Astrocyte of the spinal cord (primary cell): ENCODE results near the gene UBE4A.

Source experiments
- DNase-seq: peaks from one replicate; pipeline ENCODE4 v3.0.0; 2011; ENCODE audit warnings: low read depth, low spot score
- H3K4me3 ChIP-seq: 2 replicates; pipeline ENCODE4 v1.5.1; 2011; ENCODE audit warnings: low read depth, mild to moderate bottlenecking, low read length, moderate library complexity
- in situ Hi-C: cut with HindIII; loops from 2 replicates; pipeline ENCODE4 v1.10.0; 2017; ENCODE audit warnings: low sequenced_read_pairs
- TF ChIP-seq, protein P1 (sequence below): IDR thresholded peaks from 2 replicates; pipeline ENCODE4 v1.5.1; 2012; ENCODE audit warnings: low read depth, mild to moderate bottlenecking, low read length, inconsistent platforms

The UBE4A gene

DNA sequence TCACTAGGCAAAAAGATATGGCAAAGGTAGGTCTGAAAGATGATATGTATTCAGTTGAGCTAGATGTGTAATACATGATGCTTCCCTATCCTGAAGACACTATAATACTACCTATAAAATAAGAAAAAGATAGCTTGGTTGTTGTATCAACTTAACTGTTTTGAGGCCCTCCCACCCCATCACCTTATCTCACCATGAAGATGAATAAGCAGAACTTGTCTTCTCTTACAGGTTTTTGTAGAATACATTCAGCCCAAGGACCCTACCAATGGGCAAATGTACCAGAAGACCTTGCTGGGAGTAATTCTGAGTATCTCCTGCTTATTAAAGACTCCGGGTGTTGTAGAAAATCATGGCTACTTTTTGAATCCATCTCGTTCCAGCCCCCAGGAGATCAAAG lies 13.9 kb downstream of the UBE4A start:
- TF ChIP-seq, protein P1, sequence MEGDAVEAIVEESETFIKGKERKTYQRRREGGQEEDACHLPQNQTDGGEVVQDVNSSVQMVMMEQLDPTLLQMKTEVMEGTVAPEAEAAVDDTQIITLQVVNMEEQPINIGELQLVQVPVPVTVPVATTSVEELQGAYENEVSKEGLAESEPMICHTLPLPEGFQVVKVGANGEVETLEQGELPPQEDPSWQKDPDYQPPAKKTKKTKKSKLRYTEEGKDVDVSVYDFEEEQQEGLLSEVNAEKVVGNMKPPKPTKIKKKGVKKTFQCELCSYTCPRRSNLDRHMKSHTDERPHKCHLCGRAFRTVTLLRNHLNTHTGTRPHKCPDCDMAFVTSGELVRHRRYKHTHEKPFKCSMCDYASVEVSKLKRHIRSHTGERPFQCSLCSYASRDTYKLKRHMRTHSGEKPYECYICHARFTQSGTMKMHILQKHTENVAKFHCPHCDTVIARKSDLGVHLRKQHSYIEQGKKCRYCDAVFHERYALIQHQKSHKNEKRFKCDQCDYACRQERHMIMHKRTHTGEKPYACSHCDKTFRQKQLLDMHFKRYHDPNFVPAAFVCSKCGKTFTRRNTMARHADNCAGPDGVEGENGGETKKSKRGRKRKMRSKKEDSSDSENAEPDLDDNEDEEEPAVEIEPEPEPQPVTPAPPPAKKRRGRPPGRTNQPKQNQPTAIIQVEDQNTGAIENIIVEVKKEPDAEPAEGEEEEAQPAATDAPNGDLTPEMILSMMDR: no peak
- no peak overlapping the region for H3K4me3 ChIP-seq
- DNase-seq: no peak
- in situ Hi-C loops: no loop called here

DNA sequence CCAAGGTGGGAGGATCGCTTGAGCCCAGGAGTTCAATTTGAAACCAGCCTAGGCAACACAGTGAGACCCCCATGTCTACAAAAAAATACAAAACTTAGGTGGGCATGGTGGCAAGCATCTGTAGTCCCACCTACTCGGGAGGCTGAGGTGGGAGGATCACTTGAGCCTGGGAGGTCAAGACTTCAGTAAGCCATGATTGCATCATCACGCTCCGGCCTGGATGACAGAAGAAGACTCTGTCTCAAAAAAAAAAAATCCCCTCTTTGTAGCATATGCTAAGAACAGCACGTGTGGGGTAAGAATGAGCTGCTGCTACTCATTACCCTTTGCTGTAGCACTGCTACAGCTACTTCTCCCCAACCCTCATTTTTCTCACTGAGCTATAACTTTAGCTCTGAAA lies 14.5 kb downstream of the UBE4A start:
- TF ChIP-seq, protein P1: no peak
- DNase-seq: no peak
- in situ Hi-C loops: no loop called here
- H3K4me3 ChIP-seq: no peak overlapping the region

DNA sequence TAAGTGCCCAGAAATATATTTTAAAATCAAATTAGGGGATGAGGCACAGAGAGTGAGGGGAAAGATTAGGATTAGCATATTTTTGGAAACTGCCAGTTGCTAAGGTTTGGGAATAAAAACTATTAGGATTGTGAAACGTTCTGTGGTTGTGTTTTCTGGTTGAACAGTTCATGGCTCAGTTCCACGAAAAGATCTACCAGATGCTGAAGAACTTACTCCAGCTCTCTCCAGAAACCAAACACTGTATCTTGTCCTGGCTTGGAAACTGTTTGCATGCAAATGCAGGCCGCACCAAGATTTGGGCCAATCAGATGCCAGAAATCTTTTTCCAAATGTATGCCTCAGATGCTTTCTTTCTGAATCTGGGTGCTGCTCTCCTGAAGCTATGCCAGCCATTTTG lies 15.3 kb downstream of the UBE4A start:
- no peak overlapping the region for H3K4me3 ChIP-seq
- in situ Hi-C loops: no loop called here
- TF ChIP-seq, protein P1: no peak
- no peak for DNase-seq

DNA sequence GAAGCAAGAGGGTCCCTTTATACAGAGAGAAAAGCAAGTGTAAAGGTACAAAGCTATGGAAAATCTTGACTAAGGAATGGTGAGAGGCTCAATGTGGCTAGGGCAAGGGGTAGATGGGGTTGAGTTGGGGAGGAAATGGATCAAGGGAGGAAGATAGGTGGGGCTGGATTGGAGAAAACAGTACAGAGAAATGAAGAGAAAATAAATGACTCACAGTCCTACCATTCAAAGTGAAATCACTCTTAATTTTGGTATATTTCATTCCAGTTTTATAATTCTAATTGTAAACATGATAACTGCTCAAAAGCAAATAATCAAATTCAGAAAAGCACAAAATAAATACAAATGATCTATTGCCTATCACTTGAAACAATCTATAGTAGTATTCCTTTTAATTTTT lies 16.6 kb downstream of the UBE4A start:
- TF ChIP-seq, protein P1: no peak
- in situ Hi-C loops: no loop called here
- DNase-seq: no peak

DNA sequence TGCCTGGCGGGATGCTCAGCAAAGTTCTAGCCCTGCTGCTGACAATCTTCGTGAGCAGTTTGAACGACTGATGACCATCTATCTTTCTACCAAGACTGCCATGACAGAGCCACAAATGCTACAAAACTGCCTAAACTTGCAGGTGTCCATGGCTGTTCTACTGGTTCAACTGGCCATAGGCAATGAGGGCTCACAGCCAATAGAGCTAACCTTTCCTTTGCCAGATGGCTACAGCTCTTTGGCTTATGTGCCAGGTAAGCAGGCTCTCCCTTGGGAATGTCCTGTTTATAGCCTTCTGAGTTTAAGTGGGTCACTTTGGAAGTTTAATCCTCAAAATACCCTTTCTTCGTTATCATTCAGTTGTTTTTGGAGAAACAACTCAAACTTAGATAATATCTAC lies 20.1 kb downstream of the UBE4A start:
- in situ Hi-C loops: no loop called here
- DNase-seq: no peak
- no peak overlapping the region for H3K4me3 ChIP-seq
- TF ChIP-seq, protein P1: no peak

More for the DNA sequence above, 16.6 kb downstream of the UBE4A start:
- H3K4me3 ChIP-seq: no peak overlapping the region

DNA sequence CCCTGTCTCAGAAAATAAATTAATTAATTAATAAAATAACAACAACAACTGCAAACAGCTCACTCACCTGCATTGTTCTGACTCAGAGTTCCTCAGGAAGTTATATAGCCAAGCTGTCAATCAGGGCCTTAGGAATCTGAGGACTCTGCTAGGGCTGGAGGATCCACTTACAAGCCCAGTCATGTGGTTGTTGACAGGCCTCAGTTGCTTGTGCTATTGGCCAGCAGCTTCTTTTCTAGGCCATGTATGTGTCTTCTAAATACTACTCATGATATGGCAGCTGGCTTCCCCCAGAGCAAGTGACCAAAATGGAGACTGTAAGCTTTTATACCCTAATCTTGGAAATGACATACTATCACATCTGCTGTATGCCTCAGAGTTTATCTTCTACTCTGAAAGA lies 21.2 kb downstream of the UBE4A start:
- DNase-seq: no peak
- in situ Hi-C loops: no loop called here
- TF ChIP-seq, protein P1: no peak
- H3K4me3 ChIP-seq: no peak overlapping the region

DNA sequence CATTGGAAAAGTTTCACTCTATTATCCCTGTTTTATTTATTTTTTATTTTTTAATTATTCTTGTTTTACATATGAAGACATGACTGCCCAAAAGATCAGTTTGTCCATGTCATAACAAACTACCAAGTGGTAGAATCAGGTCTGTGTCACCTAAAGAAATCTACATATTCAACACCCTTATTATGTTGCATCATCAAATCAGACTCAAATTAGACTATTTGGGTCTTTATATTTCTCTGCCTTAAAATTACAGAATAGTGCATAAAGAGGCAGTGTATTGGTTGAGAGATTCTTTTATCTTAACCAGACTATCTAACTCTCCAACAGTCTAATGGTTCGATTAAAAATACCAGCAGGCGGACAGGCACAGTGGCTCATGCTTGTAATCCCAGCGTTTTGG lies 23.6 kb downstream of the UBE4A start:
- DNase-seq: no peak
- in situ Hi-C loops: no loop called here
- H3K4me3 ChIP-seq: no peak overlapping the region
- TF ChIP-seq, protein P1: no peak
